ENCODE data around the gene TANC1.

Gene TANC1

DNA sequence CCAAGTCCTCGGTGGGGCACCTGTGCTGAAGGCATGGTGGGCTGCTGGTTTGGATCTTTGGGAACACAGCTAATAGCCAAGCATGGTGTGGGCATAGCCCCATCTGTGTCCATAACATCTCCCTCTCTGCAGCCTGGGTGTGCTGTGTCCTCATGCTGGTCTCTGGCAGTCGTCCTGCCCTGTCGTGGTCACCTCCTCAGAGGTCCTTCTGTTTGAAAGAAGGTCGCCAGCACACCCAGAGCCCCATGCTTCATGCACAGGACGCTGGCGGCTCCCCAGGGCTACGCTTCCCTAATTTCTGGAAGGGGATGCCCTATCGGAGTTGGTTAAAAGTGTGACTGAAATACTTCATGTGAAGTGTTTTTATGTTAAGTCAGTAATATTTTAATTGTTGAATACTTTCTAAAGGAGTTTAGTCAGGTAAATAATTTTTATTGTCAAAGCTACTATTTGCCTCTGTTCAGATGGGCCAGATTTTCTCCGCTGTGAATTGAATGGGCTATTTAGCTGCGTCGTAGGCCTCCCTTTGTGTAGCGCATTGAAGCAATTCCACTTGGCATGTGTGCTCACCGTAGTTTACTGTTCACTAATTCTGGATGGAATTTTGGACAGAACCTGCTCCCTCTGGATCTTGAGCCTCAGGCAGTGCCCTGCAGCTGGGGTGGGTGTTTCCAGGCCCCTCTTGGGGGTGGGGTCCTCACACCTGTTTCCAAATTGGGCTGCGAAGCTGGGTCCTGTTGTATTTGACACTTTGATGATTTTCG lies 236.1 kb downstream of the TANC1 start:
- FAIRE-seq = no peak

DNA sequence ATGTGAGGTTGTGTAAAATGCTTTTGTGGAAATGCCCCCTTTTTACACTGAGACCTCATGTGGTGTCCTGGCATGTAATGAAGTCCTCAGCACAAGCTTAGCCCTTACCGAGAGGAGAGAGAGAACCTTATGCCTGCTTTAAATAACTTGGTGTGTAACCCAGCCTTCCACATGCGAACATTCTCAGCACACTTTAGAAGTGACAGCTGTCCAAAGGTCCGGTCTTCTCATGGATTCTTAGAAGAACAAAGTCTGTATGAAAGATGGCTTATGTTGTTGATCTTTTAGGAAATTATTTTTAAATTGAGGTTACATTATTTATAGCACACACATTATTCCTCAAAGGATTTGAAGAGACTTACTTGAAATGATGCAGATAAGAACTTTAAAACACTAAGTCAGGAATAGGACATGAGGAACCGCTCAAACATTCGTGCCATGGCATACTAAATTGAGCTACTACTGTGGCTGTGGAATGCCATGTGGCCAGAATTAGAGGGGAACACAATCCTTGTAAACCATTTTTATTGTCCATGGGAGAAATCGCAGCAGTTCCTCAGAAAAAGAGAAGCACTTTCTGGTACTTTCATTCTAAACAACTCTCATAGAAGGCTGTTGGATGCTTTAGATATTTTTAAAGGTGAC lies 238.4 kb downstream of the TANC1 start:
- FAIRE-seq = no peak

DNA sequence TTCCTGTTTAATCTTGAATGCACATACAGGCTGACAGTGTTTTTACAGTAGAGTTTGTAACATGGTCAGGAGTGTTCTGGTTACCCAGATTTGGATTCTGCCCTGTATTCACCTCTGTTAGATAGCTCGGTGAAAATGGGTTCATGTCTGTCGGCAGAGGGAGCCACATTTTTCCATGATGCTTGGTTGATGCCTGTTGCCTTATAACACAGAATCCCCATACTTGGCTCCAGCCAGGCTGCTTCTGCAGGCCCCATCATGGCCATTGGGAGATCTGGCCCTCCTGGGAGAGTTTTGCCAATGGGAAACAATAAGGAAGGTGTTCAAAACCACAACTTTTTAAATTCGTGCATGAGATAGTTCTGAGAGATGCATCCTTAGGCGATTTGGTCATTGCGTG lies 240.0 kb downstream of the TANC1 start:
- FAIRE-seq = no peak

DNA sequence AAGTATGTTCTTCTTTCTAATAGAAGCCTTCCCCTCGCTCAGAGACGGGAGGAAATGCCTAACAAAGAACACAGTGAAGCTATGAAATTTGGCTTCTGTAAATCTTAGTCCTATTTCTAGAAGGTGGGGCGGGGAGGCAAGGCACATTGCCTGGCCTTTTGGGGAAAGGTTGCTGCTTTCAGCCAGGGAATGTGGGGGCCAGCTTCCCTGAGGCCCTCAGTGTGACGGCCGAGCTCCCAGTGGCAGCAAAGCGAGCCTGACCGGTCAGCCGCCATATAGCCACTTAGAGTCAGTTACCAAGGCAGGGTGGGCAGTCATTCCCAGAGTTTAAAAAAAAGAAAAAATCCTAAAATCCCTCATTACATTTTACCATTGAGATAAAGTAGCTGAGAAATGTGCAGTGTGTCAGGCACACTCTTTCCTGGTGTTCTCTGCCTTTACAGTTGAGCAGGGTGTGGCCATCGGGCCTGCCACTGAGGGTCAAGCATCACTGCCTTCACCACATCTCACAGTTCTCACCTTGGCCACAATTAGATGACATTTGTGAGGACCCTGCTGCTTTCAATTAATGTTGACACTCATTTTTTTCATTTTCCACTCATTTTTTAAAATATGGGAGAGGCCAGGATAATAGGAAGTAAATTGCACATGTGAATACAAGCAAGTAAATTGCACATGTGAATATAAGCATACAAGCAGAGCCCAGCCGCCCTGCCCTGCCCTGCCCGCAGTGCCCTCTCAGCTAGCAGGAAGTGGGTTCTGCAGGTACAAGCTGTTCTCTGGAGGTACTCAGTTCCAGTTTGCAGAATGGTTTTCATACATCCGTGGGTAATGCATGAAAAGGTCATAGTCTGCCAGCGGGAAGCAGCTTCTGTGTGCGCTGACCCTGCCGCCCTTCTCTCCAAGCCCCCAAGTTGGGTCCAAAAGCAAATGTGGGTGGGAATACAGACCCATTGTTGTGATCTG lies 241.2 kb downstream of the TANC1 start:
- no peak for FAIRE-seq

DNA sequence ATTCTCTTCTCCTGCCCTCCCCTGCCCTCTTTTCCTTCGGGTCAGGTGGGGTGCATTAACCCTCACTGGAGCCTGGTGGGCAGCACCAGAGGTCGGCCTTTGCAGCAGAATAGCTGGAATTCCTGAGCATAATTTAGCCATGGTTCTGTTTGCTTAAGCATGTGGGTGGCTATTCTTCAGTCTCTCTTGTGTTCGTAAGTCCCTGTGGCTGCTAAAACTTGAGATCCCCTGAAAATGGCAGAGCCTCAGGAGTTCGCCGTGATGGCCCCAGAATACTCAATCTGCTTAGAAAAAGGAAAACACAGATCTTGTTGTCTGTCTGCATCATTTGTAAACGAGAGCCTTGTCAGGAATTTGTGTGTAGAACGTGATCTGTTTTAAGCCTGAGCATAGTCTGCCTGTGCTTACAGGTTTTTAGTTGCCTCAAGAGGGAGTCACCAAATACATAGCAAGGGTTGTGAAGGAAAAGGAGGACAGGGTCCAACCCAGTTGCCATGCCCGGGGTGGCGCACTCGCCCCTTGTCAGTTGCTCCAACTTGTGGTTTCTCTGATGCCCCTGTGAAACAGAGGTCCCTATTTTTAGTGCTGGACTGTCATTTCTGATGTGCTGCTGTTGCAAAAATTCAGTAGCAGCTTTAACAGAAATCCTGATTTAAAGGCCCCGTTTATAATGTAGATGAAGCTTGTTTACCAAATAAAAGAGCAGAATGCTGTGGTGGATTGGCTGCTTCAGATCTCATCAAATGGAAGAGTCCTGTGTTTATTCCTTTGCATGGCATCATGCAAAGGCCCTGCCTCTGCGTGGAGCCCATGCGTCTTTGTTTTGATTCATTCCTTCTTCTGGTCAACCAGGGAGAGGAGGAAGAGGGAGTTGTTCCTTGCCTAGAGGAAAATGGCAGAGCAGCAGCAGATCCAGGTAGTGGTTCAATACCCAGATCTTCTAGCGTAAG lies 243.3 kb downstream of the TANC1 start:
- FAIRE-seq = no peak

DNA sequence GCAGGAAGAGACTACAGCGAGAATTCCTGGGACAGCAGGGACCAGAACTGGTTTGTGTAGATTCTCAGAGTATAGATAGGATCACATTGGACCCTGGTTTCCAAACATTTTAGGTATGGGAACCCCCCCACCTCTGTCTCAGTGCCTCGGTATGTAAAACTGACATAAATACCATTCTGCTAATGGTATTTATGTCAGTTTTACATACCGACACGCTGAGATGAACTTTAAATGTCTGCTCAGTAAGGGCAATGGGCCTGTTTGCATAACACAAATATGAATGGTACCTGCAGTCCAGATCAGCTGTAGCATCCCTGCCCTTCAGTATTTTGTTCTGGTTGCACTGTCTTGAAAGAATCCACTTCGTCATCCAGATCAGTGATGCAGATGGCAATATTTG lies 244.9 kb downstream of the TANC1 start:
- no peak for FAIRE-seq

DNA sequence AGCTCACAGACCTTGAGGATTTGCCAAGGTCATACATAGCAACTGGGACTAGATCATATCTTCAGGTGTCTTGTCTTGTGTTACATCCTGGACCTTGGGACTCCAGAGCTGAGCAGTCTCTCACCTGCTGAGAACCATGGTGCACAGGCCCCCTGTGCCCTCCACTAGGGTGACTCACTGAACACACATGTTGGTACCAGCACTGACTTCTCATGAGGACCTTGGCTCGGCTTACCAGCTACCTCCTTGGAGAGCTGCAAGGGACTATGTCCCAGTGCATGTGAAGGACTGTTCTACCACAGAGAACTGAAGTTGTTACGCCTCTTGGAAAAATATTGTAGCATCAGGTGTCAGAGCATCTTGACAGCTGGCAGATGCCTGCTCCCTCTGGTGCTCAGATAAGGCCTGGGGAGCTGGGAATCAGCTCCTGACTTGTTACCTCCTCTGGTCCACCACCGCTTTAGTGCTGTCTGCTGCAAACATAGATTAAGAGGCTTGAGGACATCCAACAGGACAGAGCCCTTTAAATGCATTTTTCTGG lies 246.0 kb downstream of the TANC1 start:
- no peak for FAIRE-seq

DNA sequence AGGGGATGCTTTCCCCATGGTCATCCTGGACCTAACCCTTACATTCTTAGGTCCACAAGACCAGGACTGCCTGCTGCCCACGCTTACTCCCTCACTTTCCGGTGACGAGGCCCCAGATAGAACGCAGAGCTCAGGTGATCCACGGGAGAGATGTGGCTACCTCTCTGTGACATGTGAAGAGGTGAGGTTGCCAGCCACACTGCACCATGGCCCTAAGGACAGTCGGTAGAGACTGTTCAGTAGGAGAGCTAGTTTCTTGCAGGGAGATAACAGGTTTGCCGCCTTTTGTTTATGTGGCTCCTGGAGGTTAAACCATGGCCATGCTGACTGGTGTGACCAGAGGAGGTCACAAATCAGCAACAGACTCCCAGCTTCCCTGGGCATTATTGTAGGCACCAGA lies 246.7 kb downstream of the TANC1 start:
- no peak for FAIRE-seq

DNA sequence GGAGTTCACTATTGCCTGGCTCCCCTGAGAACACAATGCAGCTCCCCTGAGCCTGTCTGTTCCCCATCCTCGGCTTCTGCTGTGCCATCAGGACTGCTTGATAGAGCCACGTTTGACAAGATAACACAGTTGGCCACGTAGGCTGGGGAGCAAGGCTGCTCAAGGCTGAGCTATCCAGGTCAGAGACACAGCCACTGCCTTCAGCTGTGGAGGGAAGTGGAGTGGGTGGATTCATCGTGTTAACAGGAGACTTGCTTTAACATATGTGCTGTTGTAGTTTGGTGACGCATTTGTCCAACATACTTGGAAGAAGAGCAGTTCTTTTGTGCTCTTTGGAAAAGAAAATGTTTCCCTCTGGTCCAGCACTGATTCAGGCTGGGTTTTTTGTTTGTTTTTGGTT lies 249.2 kb downstream of the TANC1 start:
- FAIRE-seq = no peak

DNA sequence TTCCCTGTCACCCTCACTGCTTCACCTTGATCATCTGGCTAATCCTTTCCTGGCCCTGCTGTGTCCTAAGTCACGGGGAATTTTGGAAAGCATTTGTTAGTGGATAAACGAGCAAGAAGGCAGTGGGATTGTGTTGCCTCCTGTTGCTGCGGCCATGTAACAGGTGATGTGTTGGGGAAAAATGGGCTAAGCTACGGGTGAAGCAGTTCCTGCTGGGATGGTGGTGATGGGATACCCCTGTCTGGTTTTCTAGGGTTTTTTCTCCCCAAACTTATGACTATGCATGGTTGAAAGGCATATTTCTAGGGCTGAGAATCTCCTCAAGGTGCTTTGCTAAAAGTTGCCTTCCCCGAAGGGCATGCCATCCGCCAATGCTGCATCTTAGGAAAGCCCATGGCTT lies 249.9 kb downstream of the TANC1 start:
- FAIRE-seq = no peak

DNA sequence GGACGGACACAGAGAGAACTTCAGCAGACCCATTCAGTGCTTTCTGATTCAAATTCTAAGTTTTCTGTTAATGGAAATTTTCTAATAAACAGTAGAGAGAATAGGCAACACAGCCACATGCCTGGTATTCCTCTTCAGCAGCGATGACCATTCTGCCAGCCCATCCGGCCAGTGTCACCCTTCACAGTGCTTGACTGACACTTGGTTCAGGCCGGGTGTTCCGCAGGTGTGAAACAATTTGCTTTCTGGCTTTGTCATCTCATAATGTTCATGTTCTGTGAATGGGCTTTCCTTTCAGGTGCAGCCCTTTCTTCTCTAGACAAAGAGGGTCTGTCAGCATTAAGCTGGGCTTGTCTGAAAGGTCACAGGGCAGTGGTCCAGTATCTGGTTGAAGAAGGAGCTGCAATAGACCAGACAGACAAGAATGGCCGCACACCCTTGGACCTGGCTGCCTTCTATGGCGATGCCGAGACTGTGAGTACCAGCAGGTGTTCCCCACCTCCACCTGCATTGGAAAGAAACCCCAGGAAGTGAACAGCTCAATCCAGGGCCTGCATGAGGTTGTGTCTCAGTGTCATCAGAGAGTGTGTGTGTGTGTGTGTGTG lies 251.1 kb downstream of the TANC1 start:
- FAIRE-seq = no peak

DNA sequence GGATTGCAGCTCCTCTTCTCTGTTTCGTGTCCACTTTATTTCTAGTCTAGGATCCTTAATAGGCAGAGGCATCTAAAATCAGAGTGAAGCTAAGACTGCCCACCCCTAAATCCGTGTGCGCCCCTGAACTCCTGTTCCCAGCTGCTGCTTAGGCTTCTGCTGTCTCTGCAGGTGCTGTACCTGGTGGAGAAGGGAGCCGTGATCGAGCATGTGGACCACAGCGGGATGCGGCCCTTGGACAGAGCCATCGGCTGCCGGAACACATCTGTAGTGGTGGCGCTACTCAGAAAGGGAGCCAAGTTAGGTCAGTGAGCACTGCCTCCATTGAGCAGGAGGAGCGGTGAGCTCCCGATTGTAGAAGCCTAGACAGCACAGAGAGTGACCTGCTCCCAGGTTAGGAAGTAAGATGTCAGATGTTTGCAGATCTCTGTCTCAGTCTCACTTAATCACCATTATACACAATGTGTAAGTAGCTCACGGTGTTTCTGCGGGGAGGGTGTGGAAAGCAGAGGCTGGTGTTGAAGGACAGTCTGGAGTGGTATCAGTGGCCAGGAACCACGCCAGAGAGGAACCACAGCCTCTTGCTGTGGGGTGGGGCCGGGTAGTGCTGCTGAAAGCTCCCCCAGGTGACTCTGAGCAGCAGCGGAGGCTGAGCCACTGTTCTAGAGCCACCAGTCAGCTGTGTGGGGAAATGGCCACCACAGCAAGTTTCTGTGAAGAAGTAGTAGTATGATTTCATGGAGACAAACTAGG lies 255.8 kb downstream of the TANC1 start:
- no peak for FAIRE-seq

DNA sequence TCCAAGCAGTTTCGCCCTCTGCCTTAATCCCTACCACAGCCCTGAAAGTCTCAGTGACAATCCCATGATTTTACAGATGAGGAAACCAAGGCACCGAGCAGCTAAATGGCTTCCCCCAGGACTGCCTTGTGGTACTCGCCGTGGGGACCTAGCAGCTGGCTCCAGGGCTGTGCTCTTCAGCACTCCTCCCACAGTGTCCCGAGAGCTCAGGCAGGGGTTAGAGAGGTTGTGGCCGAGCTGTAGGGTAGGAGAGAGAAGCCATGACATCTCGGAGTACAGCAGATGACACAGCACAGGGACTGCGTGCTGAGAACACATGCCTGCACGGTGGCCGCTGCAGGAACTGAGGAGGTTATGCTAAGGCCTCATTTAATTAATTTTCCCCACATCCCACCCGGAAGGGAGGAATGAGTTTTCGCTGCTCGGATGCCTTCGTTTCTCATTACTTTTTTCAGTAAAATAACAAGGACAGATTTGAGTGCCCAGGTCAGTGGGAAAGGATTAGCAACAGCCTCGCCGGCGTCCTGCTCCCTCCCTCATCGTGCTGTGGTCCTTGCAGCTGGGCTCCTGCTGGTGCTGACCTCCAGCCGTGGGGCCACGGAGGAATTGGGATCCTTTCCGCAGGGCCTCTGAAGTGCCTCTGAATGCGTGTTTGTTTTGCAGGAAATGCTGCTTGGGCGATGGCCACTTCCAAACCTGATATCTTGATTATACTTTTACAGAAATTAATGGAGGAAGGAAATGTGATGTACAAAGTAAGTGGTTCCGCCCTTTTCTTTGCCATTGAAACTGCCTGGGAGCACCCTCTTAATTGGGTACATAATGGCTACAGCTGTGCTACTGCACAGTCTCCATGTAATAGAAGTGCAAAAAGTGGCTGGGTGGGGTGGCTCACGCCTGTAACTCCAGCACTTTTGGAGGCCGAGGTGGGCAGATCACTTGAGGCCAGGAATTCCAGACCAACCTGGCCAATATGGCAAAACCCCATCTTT lies 256.9 kb downstream of the TANC1 start:
- FAIRE-seq = no peak

DNA sequence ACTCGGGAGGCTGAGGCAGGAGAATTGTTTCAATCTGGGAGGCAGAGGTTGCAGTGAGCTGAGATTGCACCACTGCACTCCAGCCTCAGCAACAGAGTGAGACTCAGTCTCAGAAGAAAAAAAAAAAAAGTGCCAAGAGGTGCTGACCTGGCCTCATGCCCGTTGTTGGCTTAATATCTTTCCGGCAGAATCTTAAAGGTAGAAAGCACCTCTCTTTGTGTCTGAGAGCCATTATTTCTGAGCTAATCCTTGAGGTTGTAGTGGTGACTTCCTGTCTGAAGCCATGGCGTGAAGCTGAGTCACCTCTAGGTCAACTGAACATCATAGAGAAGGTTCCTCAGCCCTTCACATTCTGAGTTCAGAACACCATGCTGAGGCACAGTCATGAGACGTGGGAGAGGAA lies 257.6 kb downstream of the TANC1 start:
- FAIRE-seq = no peak

DNA sequence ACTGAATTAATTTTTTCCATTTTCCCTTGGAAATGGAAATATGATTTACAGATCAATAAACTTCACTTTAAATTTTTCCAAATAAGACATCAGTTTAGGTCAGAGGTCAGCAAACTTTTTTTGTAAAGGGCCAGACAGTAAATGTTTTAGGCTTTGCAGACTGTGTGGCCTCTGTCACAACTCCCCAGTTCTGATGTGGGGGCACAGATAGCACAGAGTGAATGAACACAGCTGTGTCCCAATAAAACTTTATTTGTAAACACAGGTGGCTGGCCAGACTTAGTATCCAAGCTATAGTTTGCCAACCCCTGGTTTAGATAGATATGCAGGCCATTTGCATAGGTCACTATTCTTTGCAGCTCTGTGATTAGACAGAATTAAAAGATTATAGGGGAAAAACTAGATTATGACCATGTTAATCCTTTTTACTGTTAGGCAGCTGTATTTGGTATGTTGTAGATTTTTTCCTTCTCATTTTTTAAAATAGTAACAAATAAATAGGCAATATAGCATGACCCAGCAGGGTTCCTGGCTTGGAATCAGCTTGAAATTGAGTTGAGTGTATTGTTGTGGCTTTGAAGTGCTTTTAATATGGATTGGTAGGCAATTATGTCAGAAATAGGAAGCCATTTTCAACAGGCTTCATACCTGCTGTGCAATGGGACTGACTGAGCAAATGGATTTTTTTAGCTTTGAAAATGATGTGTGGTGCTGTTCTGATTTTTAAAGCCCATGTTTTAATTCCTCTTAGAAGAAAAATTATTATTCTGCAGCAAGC lies 258.4 kb downstream of the TANC1 start:
- FAIRE-seq = no peak

DNA sequence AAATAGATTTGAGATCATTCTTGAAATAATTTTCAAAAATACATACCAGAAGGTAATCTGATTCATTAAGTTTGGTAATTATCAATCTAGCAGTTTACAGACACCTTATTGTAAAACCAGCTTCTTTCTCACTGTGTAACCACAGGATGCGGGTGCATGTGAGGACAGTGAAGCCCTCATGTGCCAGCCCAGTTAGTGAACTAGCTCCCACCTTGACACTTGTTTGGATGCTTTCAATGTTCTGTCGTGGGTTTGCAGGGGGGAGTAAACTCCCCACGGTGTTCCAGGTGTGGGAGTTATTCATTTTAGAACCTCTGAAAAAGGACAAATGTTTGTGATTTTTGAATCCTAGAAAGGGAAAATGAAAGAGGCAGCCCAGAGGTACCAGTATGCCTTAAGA lies 259.0 kb downstream of the TANC1 start:
- no peak for FAIRE-seq

DNA sequence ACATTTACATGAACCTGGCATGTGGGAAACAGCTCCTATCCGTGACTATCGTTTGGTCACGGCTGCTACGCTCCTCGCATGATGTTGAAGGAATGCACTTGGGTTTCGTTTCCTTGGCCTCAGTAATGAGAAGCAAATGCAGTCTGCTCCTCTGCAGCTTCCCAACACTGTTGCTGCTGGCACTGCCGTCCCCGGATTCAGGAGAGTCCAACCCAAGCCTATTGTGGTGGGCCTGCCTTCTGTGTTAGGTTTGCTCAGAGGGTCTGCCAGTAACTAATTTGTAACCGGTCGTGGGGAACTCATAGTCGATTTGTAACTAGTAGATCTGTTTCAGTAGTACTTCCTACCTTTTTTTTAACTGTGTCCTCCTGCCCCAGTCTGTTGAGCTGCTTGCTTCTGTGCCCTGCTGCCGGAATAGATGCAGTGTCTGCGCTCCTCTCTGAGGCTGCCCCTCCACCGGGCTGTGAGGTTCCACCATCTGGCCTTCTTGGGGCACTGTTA lies 259.7 kb downstream of the TANC1 start:
- no peak for FAIRE-seq

DNA sequence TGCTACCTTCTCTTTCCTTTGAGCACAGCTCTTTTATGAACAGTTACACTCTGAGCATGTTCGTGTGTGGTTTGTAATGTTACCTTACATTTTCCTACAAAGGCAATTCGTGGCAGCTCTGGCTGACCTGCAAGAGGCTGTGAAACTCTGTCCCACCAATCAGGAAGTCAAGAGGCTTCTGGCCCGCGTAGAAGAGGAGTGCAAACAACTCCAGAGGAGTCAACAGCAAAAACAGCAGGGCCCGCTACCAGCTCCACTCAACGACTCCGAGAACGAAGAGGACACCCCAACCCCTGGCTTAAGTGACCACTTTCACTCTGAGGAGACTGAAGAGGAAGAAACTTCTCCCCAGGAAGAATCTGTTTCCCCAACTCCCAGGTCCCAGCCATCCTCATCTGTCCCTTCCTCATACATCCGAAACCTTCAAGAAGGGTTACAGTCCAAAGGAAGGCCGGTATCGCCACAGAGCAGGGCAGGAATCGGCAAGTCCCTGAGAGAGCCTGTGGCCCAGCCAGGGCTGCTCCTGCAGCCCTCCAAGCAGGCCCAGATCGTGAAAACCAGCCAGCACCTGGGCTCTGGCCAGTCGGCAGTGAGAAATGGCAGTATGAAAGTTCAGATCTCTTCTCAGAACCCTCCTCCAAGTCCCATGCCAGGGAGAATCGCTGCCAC lies 261.2 kb downstream of the TANC1 start:
- FAIRE-seq = no peak

All from colon (tissue), 2 donors.